HCT116 (cell line): ENCODE measurements around the gene GLT6D1. TPM values are rescaled to one million over a fixed set of nuclear protein-coding genes. Genes with fewer than 3 reads are reported as not detected.

Experiments used
- ATAC-seq: fragments of 200-7000 bp; cut with Tn5 transposase; 2 replicates; pipeline ENCODE4 v1.9.1; 2020; ENCODE audit warnings: mild to moderate bottlenecking, moderate library complexity
- BruUV-seq: library from RNA; stranded (reverse); fragments of 400-500 nt; replicated peaks from 2 replicates; lab custom pipeline; 2021; lab: Mats Ljungman, UMichigan
- CTCF ChIA-PET: fragments of 300-600 bp; sonication (Branson Sonifier 250); formaldehyde crosslinking; loops from one replicate; lab custom pipeline; 2021; ENCODE audit warnings: antibody characterized with exemption; lab: Charles Lee
- POLR2A ChIA-PET: fragments of 300-600, 350-600 bp; sonication (Branson Sonifier 250); formaldehyde crosslinking; loops from one replicate; lab custom pipeline; 2021; ENCODE audit warnings: antibody characterized with exemption; lab: Charles Lee
- RAD21 ChIA-PET, 2 experiments: fragments of 300-600 bp; sonication (Branson Sonifier 250); formaldehyde crosslinking; loops; one replicate each; lab custom pipeline; 2023; ENCODE audit warnings: low total read pairs in 2 of 2; ENCODE audit not compliant: uncharacterized antibody in 2 of 2, unreplicated experiment in 2 of 2, low non-redundant PET in 1 of 2; lab: Charles Lee
- DNase-seq: peaks from one replicate; pipeline ENCODE4 v3.0.0-alpha.2; 2010; ENCODE audit warnings: low read depth, low spot score
- H2AFZ ChIP-seq: fragments of 200-600 bp; shearing (Covaris generic), sonication (generic); 2 replicates; pipeline ENCODE4 v1.6.1; 2017; ENCODE audit warnings: low read depth, mixed run types, mixed read lengths, antibody characterized with exemption, low read length; ENCODE audit not compliant: poor library complexity, severe bottlenecking
- H3K27ac ChIP-seq: 2 replicates; pipeline ENCODE4 v1.5.1; 2012; ENCODE audit warnings: low read depth, low read length
- H3K27me3 ChIP-seq: fragments of 200-600 bp; sonication (generic); 2 replicates; pipeline ENCODE4 v1.6.1; 2016; ENCODE audit warnings: mixed run types, low read length, mixed read lengths; ENCODE audit not compliant: insufficient read depth
- H3K36me3 ChIP-seq, 2 experiments: fragments of 200-500 bp in 1 of 2; fragments of 200-600 bp in 1 of 2; sonication (Bioruptor generic) in 1 of 2; sonication (generic) in 1 of 2; 2 replicates each; pipeline versions ENCODE4 v1.5.1 to v1.6.1; 2014 to 2016; ENCODE audit warnings: low read length in 2 of 2, inconsistent platforms in 1 of 2, mixed read lengths in 1 of 2, mixed run types in 1 of 2; ENCODE audit not compliant: insufficient read depth in 2 of 2, control insufficient read depth in 1 of 2
- H3K4me1 ChIP-seq, 2 experiments: fragments of 200-600 bp in 1 of 2; sonication (generic) in 1 of 2; 2 replicates each; pipeline versions ENCODE4 v1.5.1 to v1.6.1; 2012 to 2017; ENCODE audit warnings: low read length in 2 of 2, inconsistent platforms in 1 of 2, mild to moderate bottlenecking in 1 of 2, mixed read lengths in 1 of 2, mixed run types in 1 of 2, moderate library complexity in 1 of 2; ENCODE audit not compliant: insufficient read depth in 2 of 2, control insufficient read depth in 1 of 2
- H3K4me2 ChIP-seq: fragments of 200-600 bp; sonication (generic); 2 replicates; pipeline ENCODE4 v1.6.1; 2017; ENCODE audit warnings: mixed run types, low read length, mixed read lengths
- H3K4me3 ChIP-seq, 2 experiments: fragments of 200-600 bp in 1 of 2; sonication (generic) in 1 of 2; replicated peaks in 1 of 2; 2 replicates each; pipeline ENCODE4 v1.5.1; 2011 to 2016; ENCODE audit warnings: low read length in 2 of 2, control low read depth in 1 of 2, low read depth in 1 of 2, mild to moderate bottlenecking in 1 of 2, mixed read lengths in 1 of 2, mixed run types in 1 of 2
- H3K79me2 ChIP-seq: fragments of 200-600 bp; sonication (generic); 2 replicates; pipeline ENCODE4 v1.6.1; 2017; ENCODE audit warnings: mild to moderate bottlenecking, mixed run types, low read length, moderate library complexity, mixed read lengths; ENCODE audit not compliant: insufficient read depth
- H3K9ac ChIP-seq: fragments of 200-600 bp; sonication (generic); 2 replicates; pipeline ENCODE4 v1.6.1; 2016; ENCODE audit warnings: low read length, mixed read lengths
- H3K9me2 ChIP-seq: fragments of 200-600 bp; sonication (generic), shearing (Covaris generic); 2 replicates; pipeline ENCODE4 v1.6.1; 2017; ENCODE audit warnings: mixed run types, mild to moderate bottlenecking, moderate library complexity; ENCODE audit not compliant: insufficient read depth
- H3K9me3 ChIP-seq, 2 experiments: fragments of 200-500 bp in 1 of 2; fragments of 200-600 bp in 1 of 2; sonication (Bioruptor generic) in 1 of 2; sonication (generic) in 1 of 2; 2 replicates each; pipeline ENCODE4 v1.6.1; 2014 to 2017; ENCODE audit warnings: low read length in 2 of 2, mixed read lengths in 2 of 2, inconsistent platforms in 1 of 2, low read depth in 1 of 2, mild to moderate bottlenecking in 1 of 2, mixed run types in 1 of 2, moderate library complexity in 1 of 2; ENCODE audit not compliant: control insufficient read depth in 1 of 2, insufficient read depth in 1 of 2
- H4K20me1 ChIP-seq: fragments of 200-600 bp; sonication (generic), shearing (Covaris generic); 2 replicates; pipeline ENCODE4 v1.6.1; 2017; ENCODE audit warnings: mixed run types, mild to moderate bottlenecking, moderate library complexity; ENCODE audit not compliant: insufficient read depth
- ATF3 ChIP-seq: IDR thresholded peaks from 2 replicates; pipeline ENCODE4 v1.6.1; 2012
- CBX3 ChIP-seq: IDR thresholded peaks from 2 replicates; pipeline ENCODE4 v1.6.1; 2012; ENCODE audit warnings: low read depth
- CEBPB ChIP-seq: IDR thresholded peaks from 2 replicates; pipeline ENCODE4 v1.6.1; 2012; ENCODE audit warnings: low read depth
- ELF1 ChIP-seq: IDR thresholded peaks from 2 replicates; pipeline ENCODE4 v1.6.1; 2012; ENCODE audit warnings: low read depth, borderline replicate concordance
- EZH2phosphoT487 ChIP-seq: fragments of 200-600 bp; IDR thresholded peaks from 2 replicates; pipeline ENCODE4 v1.6.1; 2018; ENCODE audit warnings: antibody characterized with exemption, borderline replicate concordance
- FOSL1 ChIP-seq: IDR thresholded peaks from 2 replicates; pipeline ENCODE4 v1.6.1; 2012; ENCODE audit warnings: low read depth
- MAX ChIP-seq: IDR thresholded peaks from 2 replicates; pipeline ENCODE4 v1.6.1; 2012
- POLR2A ChIP-seq: IDR thresholded peaks from 2 replicates; pipeline ENCODE4 v1.7.0; 2011; ENCODE audit warnings: borderline replicate concordance; ENCODE audit not compliant: insufficient read depth, insufficient read length; ENCODE audit errors: extremely low read depth
- RAD21 ChIP-seq: IDR thresholded peaks from 2 replicates; pipeline ENCODE4 v1.6.1; 2012; ENCODE audit warnings: low read depth, mild to moderate bottlenecking
- REST ChIP-seq: IDR thresholded peaks from 2 replicates; pipeline ENCODE4 v1.6.1; 2012; ENCODE audit warnings: low read depth
- SIN3A ChIP-seq: IDR thresholded peaks from 2 replicates; pipeline ENCODE4 v1.6.1; 2012; ENCODE audit warnings: low read depth
- SP1 ChIP-seq: IDR thresholded peaks from 2 replicates; pipeline ENCODE4 v1.6.1; 2012; ENCODE audit warnings: low read depth
- ZFX ChIP-seq: fragments of 450-650 bp; IDR thresholded peaks from 2 replicates; pipeline ENCODE4 v1.6.1; 2017
- ZNF274 ChIP-seq: fragments of 200-500 bp; sonication (Bioruptor generic); IDR thresholded peaks from 2 replicates; pipeline ENCODE4 v1.6.1; 2014; ENCODE audit warnings: mild to moderate bottlenecking, low read depth, low read length, inconsistent platforms
- intact Hi-C: fragments of 100-400 bp; cut with micrococcal nuclease; formaldehyde crosslinking; loops from 2 replicates; pipeline ENCODE4 v1.10.0; 2022
- total RNA-seq: library from RNA; stranded (reverse); gene quantifications from one replicate; pipeline ENCODE4 v1.2.1, GENCODE V29; 2021; ENCODE audit not compliant: unreplicated experiment
- TF ChIP-seq, protein P1 (sequence below), 3 experiments: fragments of 200-600 bp in 1 of 3; sonication (generic) in 1 of 3; IDR thresholded peaks in 2 of 3; conservative IDR thresholded peaks in 1 of 3; 2 replicates each; pipeline ENCODE4 v1.5.1; 2012 to 2017; ENCODE audit warnings: low read depth in 2 of 3, low read length in 2 of 3, antibody characterized with exemption in 1 of 3, borderline replicate concordance in 1 of 3, control low read depth in 1 of 3, mild to moderate bottlenecking in 1 of 3, mixed read lengths in 1 of 3, mixed run types in 1 of 3, moderate library complexity in 1 of 3; ENCODE audit not compliant: insufficient read depth in 1 of 3

GLT6D1 gene
- total RNA-seq, 1 experiment from 2014 or later: not detected

- ATAC-seq (no peak), DNase-seq (no peak)
- no peaks in the 10 kb centered on the region for H3K79me2 ChIP-seq
- no peak overlapping the region for H3K4me3 ChIP-seq
- no peak overlapping the region for H3K9ac ChIP-seq
- no peaks in the 10 kb centered on the region for H3K27me3 ChIP-seq
- H3K4me1 ChIP-seq: peaks cover 0 to 4% of the 10 kb centered on the region in 2 experiments; a peak in 2 of 4 replicates
- TF ChIP-seq, protein P1, sequence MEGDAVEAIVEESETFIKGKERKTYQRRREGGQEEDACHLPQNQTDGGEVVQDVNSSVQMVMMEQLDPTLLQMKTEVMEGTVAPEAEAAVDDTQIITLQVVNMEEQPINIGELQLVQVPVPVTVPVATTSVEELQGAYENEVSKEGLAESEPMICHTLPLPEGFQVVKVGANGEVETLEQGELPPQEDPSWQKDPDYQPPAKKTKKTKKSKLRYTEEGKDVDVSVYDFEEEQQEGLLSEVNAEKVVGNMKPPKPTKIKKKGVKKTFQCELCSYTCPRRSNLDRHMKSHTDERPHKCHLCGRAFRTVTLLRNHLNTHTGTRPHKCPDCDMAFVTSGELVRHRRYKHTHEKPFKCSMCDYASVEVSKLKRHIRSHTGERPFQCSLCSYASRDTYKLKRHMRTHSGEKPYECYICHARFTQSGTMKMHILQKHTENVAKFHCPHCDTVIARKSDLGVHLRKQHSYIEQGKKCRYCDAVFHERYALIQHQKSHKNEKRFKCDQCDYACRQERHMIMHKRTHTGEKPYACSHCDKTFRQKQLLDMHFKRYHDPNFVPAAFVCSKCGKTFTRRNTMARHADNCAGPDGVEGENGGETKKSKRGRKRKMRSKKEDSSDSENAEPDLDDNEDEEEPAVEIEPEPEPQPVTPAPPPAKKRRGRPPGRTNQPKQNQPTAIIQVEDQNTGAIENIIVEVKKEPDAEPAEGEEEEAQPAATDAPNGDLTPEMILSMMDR (IDR thresholded peaks at IDR 0.05 in 2 of 3, conservative IDR thresholded peaks at IDR 0.05 in 1 of 3; ENCODE audit: borderline replicate concordance in 1 of 3, insufficient read depth in 1 of 3, low read depth in 2 of 3, low read length in 2 of 3): no peak
- TF ChIP-seq ZFX: no peak
- no peak for TF ChIP-seq ZNF274
- TF ChIP-seq SIN3A: no peak
- no peak for TF ChIP-seq FOSL1
- no peak for TF ChIP-seq REST
- no peak for TF ChIP-seq CBX3
- no peak for TF ChIP-seq ATF3
- TF ChIP-seq CEBPB: no peak
- no peak for TF ChIP-seq MAX
- no peak for TF ChIP-seq RAD21
- TF ChIP-seq EZH2phosphoT487: no peak
- TF ChIP-seq ELF1: no peak
- no peak for TF ChIP-seq SP1
- no peak for TF ChIP-seq POLR2A
- H3K9me3 ChIP-seq: no peaks in the 10 kb centered on the region
- CTCF ChIA-PET: no interaction called here
- no peak overlapping the region for H3K27ac ChIP-seq
- BruUV-seq: no TSS peak
- POLR2A ChIA-PET: no interaction called here
- H3K36me3 ChIP-seq: no peaks in the 10 kb centered on the region
- intact Hi-C loops: loop anchor here (10.0 kb wide), 2 partner anchors 118 to 358 kb away; partner anchors contain the start of gene UBAC1
- H3K4me2 ChIP-seq: no peak overlapping the region
- H2AFZ ChIP-seq: no peak overlapping the region
- no peaks in the 10 kb centered on the region for H4K20me1 ChIP-seq
- no peaks in the 10 kb centered on the region for H3K9me2 ChIP-seq
- RAD21 ChIA-PET: no interaction called here
Observed at GRCh38 chr9:135606885-135607259, 32.5 kb downstream of the GLT6D1 start.
